Right lobe of liver (tissue), 6 donors: ENCODE data around the gene CPNE9. TPM values are rescaled to one million over a fixed set of nuclear protein-coding genes. Genes with fewer than 3 reads are reported as not detected.

Experiments
- ATAC-seq, 4 donors: fragments of 200-7000 bp; cut with Tn5 transposase; one replicate each; pipeline ENCODE4 v1.9.1; 2020; ENCODE audit warnings: mild to moderate bottlenecking in 4 of 4, moderate library complexity in 4 of 4
- DNase-seq, 3 donors: peaks; one replicate each; pipeline ENCODE4 v3.0.0-alpha.2; 2020
- H3K27ac ChIP-seq, 3 donors: fragments of 200-600 bp; one replicate each; pipeline ENCODE4 v1.8.0; 2022
- H3K27me3 ChIP-seq, 2 donors: fragments of 200-600 bp; one replicate each; pipeline ENCODE4 v1.8.0; 2022
- H3K36me3 ChIP-seq, 4 donors: fragments of 200-600 bp; sonication (generic) in 1 of 4; one replicate each; pipeline versions ENCODE4 v1.5.1 to v1.8.0; 2017 to 2022; ENCODE audit warnings: control low read depth in 1 of 4
- H3K4me1 ChIP-seq, 4 donors: fragments of 200-600 bp; sonication (generic) in 1 of 4; one replicate each; pipeline versions ENCODE4 v1.5.1 to v1.8.0; 2017 to 2022; ENCODE audit warnings: control low read depth in 1 of 4
- H3K4me3 ChIP-seq, 3 donors: fragments of 200-600 bp; one replicate each; pipeline ENCODE4 v1.8.0; 2022
- H3K9me3 ChIP-seq, 4 donors: fragments of 200-600 bp; sonication (generic) in 1 of 4; one replicate each; pipeline versions ENCODE4 v1.5.1 to v1.8.0; 2017 to 2022; ENCODE audit warnings: control low read depth in 1 of 4
- POLR2A ChIP-seq: fragments of 450-650 bp; IDR thresholded peaks from one replicate; pipeline ENCODE4 v1.6.1; 2017; ENCODE audit warnings: antibody characterized with exemption, mild to moderate bottlenecking
- WGBS: methylation state at CpG from one replicate; pipeline ENCODE4 v1.1.6; 2018; ENCODE audit warnings: low coverage, low lambda C conversion rate; ENCODE audit not compliant: insufficient coverage; ENCODE audit errors: missing lambda C conversion rate; 5-methylcytosine and 5-hydroxymethylcytosine counted together
- intact Hi-C, 2 donors: fragments of 100-400 bp; cut with DNase I; formaldehyde crosslinking; loops; one replicate each; pipeline versions ENCODE4 v1.11.2 to v1.14.1; 2022
- total RNA-seq, 6 experiments: library from RNA; depleted of rRNA in 2 of 6; stranded (reverse); fragments of >200 nt in 2 of 6; fragmentation: NEBNext Ultra II Directional in 3 of 6; extraction: Animal tissue kit (Norgen Biotek cat#: 25700) in 3 of 6; gene quantifications; one replicate each; pipeline versions ENCODE4 v1.1.0 to v1.2.4, GENCODE V29; 2016 to 2023
- TF ChIP-seq, protein P1 (sequence below), 4 donors: fragments of 200-600 bp in 3 of 4; fragments of 450-650 bp in 1 of 4; IDR thresholded peaks; one replicate each; pipeline versions ENCODE4 v1.5.1 to v1.8.0; 2016 to 2022; ENCODE audit warnings: antibody characterized with exemption in 4 of 4, mild to moderate bottlenecking in 2 of 4
- donor health status: DM: no; HTN: yes; CAD: no.
- donor health status: DM: no; HTN: no; CAD: no.
- donor health status: DM: no; HTN: no; CAD: no.
- donor health status: DM: no; HTN: yes; CAD: no.
- donor health status: DM: no; HTN: yes; CAD: no.

The CPNE9 gene
- total RNA-seq, 6 experiments from 2014 or later: not detected

DNA sequence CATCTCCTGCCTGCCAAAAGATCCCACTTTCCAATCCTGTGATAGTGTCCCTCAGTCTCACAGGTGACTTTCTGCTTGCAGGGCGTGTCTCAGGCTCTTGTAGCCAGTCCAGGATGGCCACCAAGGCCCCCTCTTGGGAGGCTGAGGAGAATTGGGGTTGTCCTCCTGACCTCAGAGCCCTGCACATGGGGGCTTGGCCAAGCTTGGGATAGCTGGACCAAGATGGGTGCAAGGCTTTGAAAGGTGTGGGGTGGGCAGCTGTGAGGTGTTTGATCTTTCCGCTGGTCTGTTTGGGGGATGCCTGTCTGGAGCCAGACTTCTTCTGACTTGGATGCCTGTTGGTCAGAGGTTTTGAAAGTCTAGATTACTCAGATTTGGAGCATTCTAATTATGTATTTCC, 12.0 kb upstream of the CPNE9 start:
- ATAC-seq: no peak
- peaks cover 0 to 80% (median 23%) of the 10 kb centered on the region in 4 donors for H3K36me3 ChIP-seq
- no peaks in the 10 kb centered on the region for H3K4me1 ChIP-seq
- TF ChIP-seq, protein P1, sequence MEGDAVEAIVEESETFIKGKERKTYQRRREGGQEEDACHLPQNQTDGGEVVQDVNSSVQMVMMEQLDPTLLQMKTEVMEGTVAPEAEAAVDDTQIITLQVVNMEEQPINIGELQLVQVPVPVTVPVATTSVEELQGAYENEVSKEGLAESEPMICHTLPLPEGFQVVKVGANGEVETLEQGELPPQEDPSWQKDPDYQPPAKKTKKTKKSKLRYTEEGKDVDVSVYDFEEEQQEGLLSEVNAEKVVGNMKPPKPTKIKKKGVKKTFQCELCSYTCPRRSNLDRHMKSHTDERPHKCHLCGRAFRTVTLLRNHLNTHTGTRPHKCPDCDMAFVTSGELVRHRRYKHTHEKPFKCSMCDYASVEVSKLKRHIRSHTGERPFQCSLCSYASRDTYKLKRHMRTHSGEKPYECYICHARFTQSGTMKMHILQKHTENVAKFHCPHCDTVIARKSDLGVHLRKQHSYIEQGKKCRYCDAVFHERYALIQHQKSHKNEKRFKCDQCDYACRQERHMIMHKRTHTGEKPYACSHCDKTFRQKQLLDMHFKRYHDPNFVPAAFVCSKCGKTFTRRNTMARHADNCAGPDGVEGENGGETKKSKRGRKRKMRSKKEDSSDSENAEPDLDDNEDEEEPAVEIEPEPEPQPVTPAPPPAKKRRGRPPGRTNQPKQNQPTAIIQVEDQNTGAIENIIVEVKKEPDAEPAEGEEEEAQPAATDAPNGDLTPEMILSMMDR (IDR thresholded peaks at IDR 0.05): no peak
- no peak for TF ChIP-seq POLR2A
- no peak for DNase-seq
- H3K4me3 ChIP-seq: no peak overlapping the region
- H3K9me3 ChIP-seq: no peaks in the 10 kb centered on the region
- intact Hi-C loops: no loop called here
- 100% methylated on average over 1 of the region's 2 CpGs for WGBS
- H3K27me3 ChIP-seq: no peaks in the 10 kb centered on the region
- H3K27ac ChIP-seq: no peak overlapping the region

DNA sequence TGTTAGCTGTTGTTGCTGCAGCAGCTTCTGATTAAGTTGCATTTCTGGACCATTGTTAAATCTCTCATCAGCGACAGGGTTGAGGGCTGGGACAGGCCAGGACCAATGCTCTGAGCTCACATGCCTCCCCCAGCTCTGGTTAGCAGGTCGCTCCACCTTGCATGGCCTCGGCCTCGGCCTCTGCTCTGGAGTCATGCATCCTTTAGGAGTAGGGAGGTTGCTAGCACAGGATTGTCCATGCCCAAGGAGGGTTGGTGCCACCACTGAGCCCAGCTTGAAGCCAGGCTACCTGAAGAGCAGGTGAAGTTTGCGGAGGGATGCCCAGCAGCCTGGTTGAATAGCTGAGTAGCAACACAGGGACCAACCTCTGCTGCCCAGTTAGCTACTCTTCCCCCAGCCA, 11.2 kb upstream of the CPNE9 start:
- H3K27me3 ChIP-seq: no peaks in the 10 kb centered on the region
- peaks cover 0 to 74% (median 19%) of the 10 kb centered on the region in 4 donors for H3K36me3 ChIP-seq
- no peak overlapping the region for H3K27ac ChIP-seq
- DNase-seq (no peak), ATAC-seq (no peak)
- no peaks in the 10 kb centered on the region for H3K9me3 ChIP-seq
- no peak for TF ChIP-seq POLR2A
- TF ChIP-seq, protein P1 (IDR thresholded peaks at IDR 0.05): no peak
- no peak overlapping the region for H3K4me3 ChIP-seq
- no CpG with 5 or more reads among the region's 5 CpGs for WGBS
- no peaks in the 10 kb centered on the region for H3K4me1 ChIP-seq
- intact Hi-C loops: no loop called here

DNA sequence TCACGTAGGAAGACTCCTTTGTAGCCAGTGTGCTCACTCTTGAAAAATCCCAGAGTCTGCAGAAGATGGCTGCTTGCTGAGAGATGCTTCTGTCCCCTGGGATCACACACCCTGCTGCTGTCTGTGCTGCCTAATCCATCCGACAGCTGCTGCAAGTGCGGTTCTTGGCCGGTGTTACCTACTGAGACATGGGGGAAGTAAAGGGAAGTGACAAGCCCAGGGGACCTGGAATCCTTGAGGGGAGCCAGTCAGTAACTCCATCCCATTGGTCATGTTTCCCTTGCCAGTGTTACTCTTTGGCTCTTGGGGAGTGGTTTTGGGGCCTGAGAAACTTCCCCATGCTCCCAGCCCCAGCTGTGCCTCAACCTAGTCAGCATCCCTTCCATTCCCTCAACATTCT, 8.3 kb upstream of the CPNE9 start:
- 100% methylated on average over 1 of the region's 4 CpGs for WGBS
- no peaks in the 10 kb centered on the region for H3K4me1 ChIP-seq
- H3K27ac ChIP-seq: no peak overlapping the region
- no peaks in the 10 kb centered on the region for H3K9me3 ChIP-seq
- H3K27me3 ChIP-seq: no peaks in the 10 kb centered on the region
- peaks cover 0 to 54% (median 4%) of the 10 kb centered on the region in 4 donors for H3K36me3 ChIP-seq
- intact Hi-C loops: no loop called here
- no peak overlapping the region for H3K4me3 ChIP-seq
- DNase-seq: no peak
- ATAC-seq: no peak
- TF ChIP-seq, protein P1 (IDR thresholded peaks at IDR 0.05): no peak
- TF ChIP-seq POLR2A: no peak

DNA sequence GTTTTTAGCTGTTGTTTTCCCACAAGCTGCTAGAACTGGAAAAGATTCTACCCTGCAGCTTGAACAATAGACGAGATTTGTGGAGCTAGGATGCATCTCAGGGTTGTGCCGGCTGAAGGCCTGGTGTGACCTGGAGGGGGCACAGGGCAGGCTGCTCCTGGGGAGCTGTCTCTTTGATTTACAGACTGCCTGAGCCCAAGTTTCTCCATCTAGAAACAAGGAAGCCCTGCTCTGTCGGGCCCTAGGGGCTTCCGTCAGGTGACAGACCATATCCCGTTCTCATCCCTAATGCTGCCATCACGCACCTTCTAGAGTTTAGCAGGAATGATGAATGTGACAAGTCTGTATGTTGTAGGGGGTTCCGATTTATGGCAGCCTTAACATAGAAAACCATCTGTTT, 7.9 kb upstream of the CPNE9 start:
- no peak for DNase-seq
- Histone ChIP-seq H3K4me1 (no peaks in the 10 kb centered on the region), H3K9me3 (no peaks in the 10 kb centered on the region), H3K36me3 (peaks cover 0 to 54% (median 4%) of the 10 kb centered on the region in 4 donors), H3K4me3 (no peak overlapping the region), H3K27ac (no peak overlapping the region), H3K27me3 (no peaks in the 10 kb centered on the region)
- intact Hi-C loops: no loop called here
- no peak for ATAC-seq
- 100% methylated on average over 1 of the region's 7 CpGs for WGBS
- TF ChIP-seq, protein P1 (IDR thresholded peaks at IDR 0.05): no peak
- no peak for TF ChIP-seq POLR2A
